HepG2 (cell line): Measurements from ENCODE around the gene KRT79. TPM values are rescaled to one million over a fixed set of nuclear protein-coding genes. Genes with fewer than 3 reads are reported as not detected.

Source experiments
- ARHGAP35 ChIP-seq: sonication (generic); formaldehyde crosslinking; IDR thresholded peaks from 2 replicates; pipeline ENCODE4 v1.9.0; 2022; ENCODE audit warnings: mild to moderate bottlenecking, inconsistent platforms, moderate library complexity, missing genetic modification reagents, borderline replicate concordance
- ARNT2 ChIP-seq: sonication (generic); formaldehyde crosslinking; IDR thresholded peaks from 2 replicates; pipeline ENCODE4 v1.8.0; 2022; ENCODE audit warnings: mild to moderate bottlenecking, low read depth, missing genetic modification reagents, moderate library complexity
- ATF5 ChIP-seq: sonication (generic); formaldehyde crosslinking; IDR thresholded peaks from 2 replicates; pipeline ENCODE4 v1.4.0; 2020; ENCODE audit warnings: mild to moderate bottlenecking, low read depth, missing genetic modification reagents
- IRX3 ChIP-seq: sonication (generic); formaldehyde crosslinking; IDR thresholded peaks from 2 replicates; pipeline ENCODE4 v1.8.1; 2023; ENCODE audit warnings: mild to moderate bottlenecking, low read depth, missing genetic modification reagents, borderline replicate concordance
- MYNN ChIP-seq: sonication (generic); formaldehyde crosslinking; IDR thresholded peaks from 2 replicates; pipeline ENCODE4 v1.4.0; 2020; ENCODE audit warnings: mild to moderate bottlenecking, low read depth, missing genetic modification reagents
- NFIB ChIP-seq: sonication (generic); formaldehyde crosslinking; IDR thresholded peaks from 2 replicates; pipeline ENCODE4 v1.9.0; 2021; ENCODE audit warnings: missing genetic modification reagents, mild to moderate bottlenecking, borderline replicate concordance
- RFX1 ChIP-seq: fragments of 450-650 bp; IDR thresholded peaks from 2 replicates; pipeline ENCODE4 v1.6.1; 2017
- SKI ChIP-seq: fragments of 450-650 bp; IDR thresholded peaks from one replicate; pipeline ENCODE4 v1.6.1; 2018; ENCODE audit warnings: mild to moderate bottlenecking; ENCODE audit not compliant: partially characterized antibody
- SP140L ChIP-seq: sonication (generic); formaldehyde crosslinking; IDR thresholded peaks from 2 replicates; pipeline ENCODE4 v1.4.0; 2020; ENCODE audit warnings: missing genetic modification reagents, borderline replicate concordance
- SPEN ChIP-seq: sonication (generic); formaldehyde crosslinking; IDR thresholded peaks from 2 replicates; pipeline ENCODE4 v1.5.1; 2020; ENCODE audit warnings: low read depth, mild to moderate bottlenecking, missing genetic modification reagents
- U2AF2 ChIP-seq: fragments of 200-400 bp; formaldehyde crosslinking; IDR thresholded peaks from 2 replicates; pipeline ENCODE4 v1.6.1; 2017; ENCODE audit warnings: low read depth, mild to moderate bottlenecking, low read length
- ZNF224 ChIP-seq: sonication (generic); formaldehyde crosslinking; IDR thresholded peaks from 2 replicates; pipeline ENCODE4 v1.5.0; 2020; ENCODE audit warnings: mild to moderate bottlenecking, missing genetic modification reagents
- ZNF326 ChIP-seq: sonication (generic); formaldehyde crosslinking; IDR thresholded peaks from 2 replicates; pipeline ENCODE4 v1.4.0; 2020; ENCODE audit warnings: missing genetic modification reagents, borderline replicate concordance
- ZNF331 ChIP-seq: sonication (generic); formaldehyde crosslinking; IDR thresholded peaks from 2 replicates; pipeline ENCODE4 v1.4.0; 2020; ENCODE audit warnings: missing genetic modification reagents
- ZNF337 ChIP-seq: sonication (generic); formaldehyde crosslinking; IDR thresholded peaks from 2 replicates; pipeline ENCODE4 v1.5.1; 2020; ENCODE audit warnings: missing genetic modification reagents, low read depth, mild to moderate bottlenecking, borderline replicate concordance
- ZNF33B ChIP-seq: sonication (generic); formaldehyde crosslinking; IDR thresholded peaks from 2 replicates; pipeline ENCODE4 v1.5.1; 2020; ENCODE audit warnings: mild to moderate bottlenecking, missing genetic modification reagents
- ZNF343 ChIP-seq: sonication (generic); formaldehyde crosslinking; IDR thresholded peaks from 2 replicates; pipeline ENCODE4 v1.4.0; 2020; ENCODE audit warnings: mild to moderate bottlenecking, missing genetic modification reagents
- ZNF543 ChIP-seq: sonication (generic); formaldehyde crosslinking; IDR thresholded peaks from 2 replicates; pipeline ENCODE4 v1.4.0; 2020; ENCODE audit warnings: mild to moderate bottlenecking, missing genetic modification reagents
- ZNF557 ChIP-seq: sonication (generic); formaldehyde crosslinking; IDR thresholded peaks from 2 replicates; pipeline ENCODE4 v1.4.0; 2020; ENCODE audit warnings: missing genetic modification reagents
- polyA plus RNA-seq, 8 experiments: library from polyadenylated mRNA; depleted of rRNA in 3 of 8; stranded (reverse) in 7 of 8; unstranded in 1 of 8; fragments of >200 nt; fragmentation: Illumina TruSeq in 4 of 8; extraction: Trizol in 4 of 8; gene quantifications; 2 replicates each; pipeline versions ENCODE4 v1.2.1 to v1.2.3, GENCODE V29; 2011 to 2016; ENCODE audit warnings: low read depth in 4 of 8, missing spikeins in 1 of 8, mixed read lengths in 1 of 8; ENCODE audit not compliant: insufficient read depth in 1 of 8
- total RNA-seq, 5 experiments: library from RNA; depleted of rRNA; stranded (reverse); fragments of >200 nt; fragmentation: Illumina TruSeq; extraction: Trizol; gene quantifications; 2 replicates each; pipeline ENCODE4 v1.2.3, GENCODE V29; 2016; ENCODE audit warnings: low read depth in 1 of 5
- TF ChIP-seq, protein P1 (sequence below): sonication (generic); formaldehyde crosslinking; IDR thresholded peaks from 2 replicates; pipeline ENCODE4 v1.4.0; 2020; ENCODE audit warnings: missing genetic modification reagents
- TF ChIP-seq, protein P2 (sequence below): sonication (generic); formaldehyde crosslinking; IDR thresholded peaks from 2 replicates; pipeline ENCODE4 v1.4.0; 2020; ENCODE audit warnings: missing genetic modification reagents, borderline replicate concordance
- TF ChIP-seq, protein P3 (sequence below): IDR thresholded peaks from 2 replicates; pipeline ENCODE4 v1.6.1; 2016; ENCODE audit warnings: mild to moderate bottlenecking, missing biosample characterization, missing genetic modification reagents

KRT79 gene
- total and polyA plus RNA-seq, 2 of the 13 experiments (the other 11 are each of a cell fraction or from before 2014, with no cell fraction given): 0.09 TPM; not detected in 1

GRCh38 chr12:52879394-52880351 is 45.6 kb upstream of the KRT79 start (continued):
- TF ChIP-seq, protein P1, sequence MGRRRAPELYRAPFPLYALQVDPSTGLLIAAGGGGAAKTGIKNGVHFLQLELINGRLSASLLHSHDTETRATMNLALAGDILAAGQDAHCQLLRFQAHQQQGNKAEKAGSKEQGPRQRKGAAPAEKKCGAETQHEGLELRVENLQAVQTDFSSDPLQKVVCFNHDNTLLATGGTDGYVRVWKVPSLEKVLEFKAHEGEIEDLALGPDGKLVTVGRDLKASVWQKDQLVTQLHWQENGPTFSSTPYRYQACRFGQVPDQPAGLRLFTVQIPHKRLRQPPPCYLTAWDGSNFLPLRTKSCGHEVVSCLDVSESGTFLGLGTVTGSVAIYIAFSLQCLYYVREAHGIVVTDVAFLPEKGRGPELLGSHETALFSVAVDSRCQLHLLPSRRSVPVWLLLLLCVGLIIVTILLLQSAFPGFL (CRISPR knock-in tag): no peak
- TF ChIP-seq NFIB (CRISPR knock-in tag): no peak
- 0 out of 2 replicates have a peak, but pooled peaks have one; percentile 38 for TF ChIP-seq ZNF343 (CRISPR knock-in tag)
- no peak for TF ChIP-seq U2AF2
- TF ChIP-seq MYNN (CRISPR knock-in tag): no peak
- no peak for TF ChIP-seq SP140L (CRISPR knock-in tag)
- TF ChIP-seq, protein P2, sequence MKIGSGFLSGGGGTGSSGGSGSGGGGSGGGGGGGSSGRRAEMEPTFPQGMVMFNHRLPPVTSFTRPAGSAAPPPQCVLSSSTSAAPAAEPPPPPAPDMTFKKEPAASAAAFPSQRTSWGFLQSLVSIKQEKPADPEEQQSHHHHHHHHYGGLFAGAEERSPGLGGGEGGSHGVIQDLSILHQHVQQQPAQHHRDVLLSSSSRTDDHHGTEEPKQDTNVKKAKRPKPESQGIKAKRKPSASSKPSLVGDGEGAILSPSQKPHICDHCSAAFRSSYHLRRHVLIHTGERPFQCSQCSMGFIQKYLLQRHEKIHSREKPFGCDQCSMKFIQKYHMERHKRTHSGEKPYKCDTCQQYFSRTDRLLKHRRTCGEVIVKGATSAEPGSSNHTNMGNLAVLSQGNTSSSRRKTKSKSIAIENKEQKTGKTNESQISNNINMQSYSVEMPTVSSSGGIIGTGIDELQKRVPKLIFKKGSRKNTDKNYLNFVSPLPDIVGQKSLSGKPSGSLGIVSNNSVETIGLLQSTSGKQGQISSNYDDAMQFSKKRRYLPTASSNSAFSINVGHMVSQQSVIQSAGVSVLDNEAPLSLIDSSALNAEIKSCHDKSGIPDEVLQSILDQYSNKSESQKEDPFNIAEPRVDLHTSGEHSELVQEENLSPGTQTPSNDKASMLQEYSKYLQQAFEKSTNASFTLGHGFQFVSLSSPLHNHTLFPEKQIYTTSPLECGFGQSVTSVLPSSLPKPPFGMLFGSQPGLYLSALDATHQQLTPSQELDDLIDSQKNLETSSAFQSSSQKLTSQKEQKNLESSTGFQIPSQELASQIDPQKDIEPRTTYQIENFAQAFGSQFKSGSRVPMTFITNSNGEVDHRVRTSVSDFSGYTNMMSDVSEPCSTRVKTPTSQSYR (CRISPR knock-in tag): no peak; the same call in 1 of the 2 replicates
- TF ChIP-seq ZNF331: peak; percentile 16; the same call in 1 of the 2 replicates
- TF ChIP-seq IRX3 (CRISPR knock-in tag): no peak
- no peak for TF ChIP-seq ZNF337 (CRISPR knock-in tag)
- TF ChIP-seq ZNF543 (CRISPR knock-in tag): peak; percentile 60; the same call in 1 of the 2 replicates
- TF ChIP-seq ARNT2: no peak
- no peak for TF ChIP-seq ZNF557 (CRISPR knock-in tag)
- TF ChIP-seq RFX1: no peak
- no peak for TF ChIP-seq ARHGAP35 (CRISPR knock-in tag)
- TF ChIP-seq SKI: no peak
- TF ChIP-seq SPEN (CRISPR knock-in tag): peak; percentile 51; the same call in 1 of the 2 replicates
- no peak for TF ChIP-seq ZNF224 (CRISPR knock-in tag)
- TF ChIP-seq, protein P3, sequence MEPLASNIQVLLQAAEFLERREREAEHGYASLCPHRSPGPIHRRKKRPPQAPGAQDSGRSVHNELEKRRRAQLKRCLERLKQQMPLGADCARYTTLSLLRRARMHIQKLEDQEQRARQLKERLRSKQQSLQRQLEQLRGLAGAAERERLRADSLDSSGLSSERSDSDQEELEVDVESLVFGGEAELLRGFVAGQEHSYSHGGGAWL (CRISPR knock-in tag): no peak
- TF ChIP-seq ZNF326: no peak
- no peak for TF ChIP-seq ATF5
- no peak for TF ChIP-seq ZNF33B (CRISPR knock-in tag)
